Suppressor macrophage treated with lipopolysaccharide for 4 hours (primary cell): ENCODE data around the gene FKBP4.

Experiments used
- DNase-seq: peaks from one replicate; pipeline ENCODE4 v3.0.0-alpha.2; 2020

FKBP4 gene

GRCh38 chr12:2783936-2784600, 10.7 kb upstream of the FKBP4 start:
- DNase-seq, result peak; percentile 65

GRCh38 chr12:2785017-2785416, 9.8 kb upstream of the FKBP4 start:
- DNase-seq, result no peak

GRCh38 chr12:2791089-2791488, 3.7 kb upstream of the FKBP4 start:
- DNase-seq, result no peak

- DNase-seq, result no peak
These were observed 1.9 kb upstream of the FKBP4 start for GRCh38 chr12:2792671-2793500.

GRCh38 chr12:2793561-2793960, 1.2 kb upstream of the FKBP4 start:
- DNase-seq, result no peak

- DNase-seq, result no peak
These were observed 507 bp upstream of the FKBP4 start for GRCh38 chr12:2794191-2794735.

- DNase-seq, result peak; percentile 58
These were observed 769 bp downstream of the FKBP4 start for GRCh38 chr12:2795291-2796186.

GRCh38 chr12:2796187-2796666, 1.5 kb downstream of the FKBP4 start:
- no peak for DNase-seq

GRCh38 chr12:2797721-2798418, 3.1 kb downstream of the FKBP4 start:
- DNase-seq, result no peak

- no peak for DNase-seq
These were observed 5.3 kb downstream of the FKBP4 start for GRCh38 chr12:2800046-2800570.

GRCh38 chr12:2801044-2801783, 6.4 kb downstream of the FKBP4 start:
- DNase-seq, result no peak

- DNase-seq, result no peak
These were observed 9.0 kb downstream of the FKBP4 start for GRCh38 chr12:2803635-2804392.

GRCh38 chr12:2804393-2805142, 9.8 kb downstream of the FKBP4 start:
- no peak for DNase-seq

- no peak for DNase-seq
These were observed 10.4 kb downstream of the FKBP4 start for GRCh38 chr12:2805143-2805520.

GRCh38 chr12:2806700-2807099, 11.9 kb downstream of the FKBP4 start:
- DNase-seq, result no peak

- no peak for DNase-seq
These were observed 17.0 kb downstream of the FKBP4 start for GRCh38 chr12:2811801-2812200.

- DNase-seq, result peak; percentile 99
These were observed 17.8 kb downstream of the FKBP4 start, which contains the start of gene ITFG2 for GRCh38 chr12:2812290-2813213. Gene ITFG2 (plus strand): TSS chr12:2812668. CDS start chr12:2812761, 93 bp downstream.
